ENCODE results near the gene REM2.

GRCh38 chr14:22923746-22924145 is 40.7 kb downstream of the REM2 start:
- TF ChIP-seq CTCF (IDR thresholded peaks at IDR 0.05) (no peak), POLR2AphosphoS5 (IDR thresholded peaks at IDR 0.05) (no peak)

Measured in stomach (tissue), 4 donors.